HK-2 (cell line): Measurements from ENCODE around the gene SCN4A.
"Not testable (repeated sequence)": the region's sequence is repeated elsewhere in the genome, so short reads cannot be mapped to it uniquely, and the experiment has no call there.

ENCODE experiments used
- DNase-seq: peaks from one replicate; pipeline ENCODE4 v3.0.0-alpha.2; 2018; ENCODE audit not compliant: unreplicated experiment

The SCN4A gene

DNA sequence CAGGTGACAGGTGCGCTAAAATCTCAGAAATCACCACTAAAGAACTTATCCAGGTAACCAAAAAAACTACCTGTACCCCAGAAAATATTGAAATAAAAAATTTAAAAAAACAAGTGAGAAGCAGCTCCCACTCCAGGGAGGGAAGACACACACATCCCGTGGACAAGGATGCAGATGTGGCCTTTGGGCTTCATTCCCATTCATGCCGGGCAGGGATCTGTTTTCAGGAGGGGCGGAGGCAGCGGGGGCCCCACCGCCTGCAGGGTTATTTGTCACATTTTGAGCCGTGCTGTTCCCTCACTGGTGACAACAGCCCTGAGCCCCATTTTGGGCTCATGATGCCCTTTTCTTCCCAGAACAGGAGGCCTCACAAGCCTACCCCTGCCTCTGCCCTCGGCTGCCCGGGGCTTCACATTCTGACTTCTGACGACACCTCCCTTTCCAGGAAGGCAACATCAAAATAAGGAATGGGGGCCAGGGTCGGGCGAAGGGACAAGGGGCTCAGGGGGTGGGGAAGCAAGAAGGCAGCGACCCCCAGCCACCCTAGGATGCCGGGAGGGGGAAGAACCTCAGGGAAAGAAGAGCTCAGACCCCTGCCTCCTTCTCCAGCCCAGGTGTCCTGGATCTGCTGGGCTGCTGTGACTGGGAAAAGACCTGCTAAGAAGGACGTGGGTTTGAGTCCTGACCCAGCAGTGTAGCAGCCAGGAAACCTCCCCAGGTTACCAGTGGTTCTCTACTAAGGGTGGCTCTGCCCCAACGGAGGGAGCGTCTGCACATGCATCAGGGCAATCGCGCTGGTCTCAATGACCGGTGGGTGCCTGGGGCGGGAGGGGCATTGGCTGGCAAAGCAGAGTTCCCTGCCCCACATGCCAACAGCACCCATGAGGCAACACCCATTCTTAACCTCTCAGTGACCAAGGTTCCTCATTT is 38.3 kb downstream of the SCN4A start:
- DNase-seq: no peak

DNA sequence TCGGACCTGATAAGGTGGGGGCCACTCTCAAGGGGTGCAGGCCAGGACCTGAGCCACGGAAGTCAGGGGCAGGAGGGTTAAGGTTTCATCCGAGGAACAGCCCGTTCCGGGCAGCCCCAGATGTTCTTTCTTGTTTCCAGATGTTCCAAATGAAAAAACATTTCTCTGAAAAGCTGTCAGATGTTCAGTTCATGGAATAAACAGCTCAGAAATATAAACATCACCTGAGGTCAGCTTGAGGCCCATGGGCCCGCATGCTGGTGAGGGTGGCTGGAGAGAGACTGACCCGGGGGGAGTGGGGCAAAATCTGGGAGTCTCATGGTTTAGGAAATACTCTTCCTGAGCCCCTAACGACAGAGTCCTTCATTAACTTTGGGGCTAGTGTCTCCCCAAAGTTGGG is 39.1 kb downstream of the SCN4A start:
- no peak for DNase-seq

DNA sequence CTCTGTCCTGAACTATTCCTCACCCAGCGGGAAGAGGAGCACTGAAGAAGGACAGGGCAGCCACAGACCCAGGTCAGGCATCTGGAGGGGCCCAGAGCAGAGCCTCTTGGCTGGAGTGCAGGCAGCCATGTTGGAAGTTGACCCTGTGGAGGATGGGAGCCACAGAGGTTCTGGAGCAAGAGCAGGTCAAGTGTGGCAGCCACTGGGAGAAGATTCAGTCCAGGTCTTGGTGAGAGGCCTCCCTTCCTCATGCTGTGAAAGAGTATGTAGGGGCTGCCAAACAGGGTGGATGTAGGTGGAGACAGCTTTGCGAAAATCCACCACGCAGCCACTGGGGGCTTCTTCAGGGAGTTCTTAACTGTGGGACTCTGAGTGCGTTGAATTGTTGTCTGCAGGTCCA is 40.0 kb downstream of the SCN4A start:
- no peak for DNase-seq

- no peak for DNase-seq
Measured at GRCh38 chr17:63931981-63932561, 40.6 kb downstream of the SCN4A start, which contains the start of gene CD79B. Gene CD79B, minus strand, starts transcription at chr17:63932331. Its CDS starts 70 bp downstream, at chr17:63932261.

DNA sequence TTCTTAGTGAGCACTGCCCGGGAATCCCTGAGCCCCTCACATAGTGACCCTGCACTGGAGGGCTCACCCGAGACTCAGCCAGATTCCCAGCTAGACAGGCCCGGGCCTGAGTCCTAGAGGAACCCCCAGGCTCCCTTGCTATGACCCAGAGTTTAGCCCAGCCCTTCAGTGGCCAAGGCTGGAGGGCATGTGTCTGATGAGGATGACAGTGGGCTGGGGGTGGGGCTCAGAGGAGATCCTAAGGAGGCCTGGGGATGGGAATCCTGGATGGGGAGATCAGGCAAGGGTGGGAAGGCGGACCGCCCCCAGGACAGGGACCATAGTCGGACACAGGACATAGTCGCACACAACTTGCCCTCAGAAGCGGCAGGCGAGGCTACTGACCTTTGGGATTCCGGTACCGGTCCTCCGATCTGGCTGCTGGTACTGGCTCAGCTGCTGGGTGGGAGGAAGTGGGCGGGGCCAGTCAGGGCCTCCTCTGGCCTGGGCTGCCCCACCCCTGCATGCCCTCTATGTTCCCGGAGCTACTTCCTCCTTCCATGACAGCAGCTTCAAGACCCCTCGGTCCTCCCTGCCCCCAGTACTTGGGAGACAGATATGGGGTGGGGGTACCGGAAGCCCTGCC is 41.7 kb downstream of the SCN4A start:
- DNase-seq: no peak

DNA sequence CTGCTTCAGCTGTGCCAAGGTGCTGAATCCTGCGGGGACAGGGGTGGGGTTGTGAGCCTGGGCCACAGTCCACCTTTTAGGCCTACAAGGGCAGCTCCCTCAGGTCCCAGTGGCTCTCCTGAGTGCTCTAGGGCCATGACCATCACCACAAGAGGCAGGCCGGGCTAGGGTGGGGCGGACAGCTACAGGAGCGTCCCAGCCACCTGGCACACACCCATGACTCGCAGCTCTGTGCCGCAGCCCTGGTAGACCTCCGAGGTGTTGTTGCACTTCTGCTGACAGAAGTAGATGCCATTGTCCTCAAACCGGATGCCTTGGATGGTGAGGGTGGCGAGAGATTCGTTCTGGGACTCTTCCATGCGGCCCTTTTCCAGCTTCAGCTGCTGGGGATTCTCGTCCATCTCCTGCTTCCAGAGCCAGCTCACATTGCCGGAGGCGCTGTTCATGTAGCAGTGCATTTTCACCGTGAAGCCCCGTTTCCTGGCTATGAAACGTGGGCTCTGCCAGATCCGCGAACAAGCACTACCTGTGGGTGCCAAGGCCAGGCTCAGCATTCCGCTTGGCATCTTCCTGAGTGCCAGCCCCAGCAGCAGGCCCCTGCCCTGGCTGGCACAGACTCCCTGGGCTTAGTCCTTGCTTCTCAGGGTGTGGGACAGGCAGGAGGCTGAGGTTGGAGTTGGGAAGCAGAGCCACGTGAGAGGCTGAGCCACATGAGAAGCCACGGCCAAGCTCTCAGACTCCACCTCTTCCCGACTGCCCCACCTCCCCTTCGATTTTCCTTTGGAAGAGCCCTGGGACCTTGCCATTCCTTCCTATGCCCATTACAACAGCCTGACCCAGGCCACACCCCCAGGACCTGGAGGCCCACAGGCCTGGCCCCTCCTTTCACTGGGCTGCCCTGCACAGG is 42.6 kb downstream of the SCN4A start:
- DNase-seq: no peak

GRCh38 chr17:63928966-63929695 is 43.6 kb downstream of the SCN4A start:
- DNase-seq: no peak

GRCh38 chr17:63928172-63928666 is 44.5 kb downstream of the SCN4A start:
- DNase-seq: no peak

DNA sequence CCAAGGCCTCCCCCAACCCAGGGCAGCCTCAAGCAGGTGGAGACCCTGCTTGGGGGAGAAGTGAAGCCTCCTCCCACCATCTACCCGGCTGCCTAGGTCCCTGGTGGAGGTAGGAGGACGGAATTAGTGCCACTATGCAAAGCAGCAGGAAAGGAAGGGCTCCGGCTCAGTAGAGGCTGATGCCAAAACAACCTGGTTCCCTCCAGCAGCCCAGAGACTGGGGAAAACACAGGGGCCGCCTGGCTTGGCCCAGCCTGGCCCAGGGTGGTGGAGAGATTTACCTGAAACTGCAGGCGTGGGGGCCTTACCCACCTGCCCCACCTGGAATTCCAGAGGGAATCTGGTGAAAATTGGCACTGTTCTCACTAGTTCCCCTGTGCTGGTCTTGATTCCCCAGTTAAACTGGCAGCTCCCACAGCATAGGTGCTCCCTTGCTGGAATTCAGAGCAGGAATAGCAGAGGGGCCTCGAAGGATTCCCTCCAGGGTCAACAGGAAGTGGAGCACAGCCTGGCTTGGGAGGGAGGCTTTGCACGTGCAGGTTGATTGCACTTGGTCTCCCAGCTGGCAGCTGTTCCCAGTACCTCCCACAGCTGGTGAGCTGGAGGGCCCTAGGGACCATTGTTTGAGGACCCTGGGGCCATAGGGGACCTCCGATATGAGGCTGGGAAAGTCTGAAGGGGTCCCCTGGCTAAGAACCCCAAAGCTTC is 45.1 kb downstream of the SCN4A start:
- DNase-seq: no peak

- no peak for DNase-seq
Measured at GRCh38 chr17:63926164-63926563, 46.6 kb downstream of the SCN4A start.

DNA sequence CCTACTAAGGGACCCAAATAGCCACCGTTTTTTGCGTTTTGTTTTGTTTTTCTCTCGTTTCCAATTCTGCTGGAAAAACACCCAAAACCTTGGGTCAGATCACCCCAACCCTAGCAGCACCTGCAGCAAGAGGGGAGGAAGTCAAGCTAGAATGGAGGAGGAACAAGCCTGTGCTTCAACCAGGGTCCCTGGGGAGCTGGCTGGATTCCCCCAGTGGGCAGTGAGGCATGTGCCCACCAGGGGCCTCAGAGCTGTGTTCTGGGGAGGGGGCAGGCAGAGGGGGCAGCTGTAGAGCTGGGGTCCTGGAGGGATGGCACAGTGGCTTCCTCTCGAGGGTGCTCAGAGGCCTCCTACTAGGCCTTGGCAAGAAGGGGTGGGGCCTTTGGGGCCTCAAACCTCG is 47.1 kb downstream of the SCN4A start:
- no peak for DNase-seq

DNA sequence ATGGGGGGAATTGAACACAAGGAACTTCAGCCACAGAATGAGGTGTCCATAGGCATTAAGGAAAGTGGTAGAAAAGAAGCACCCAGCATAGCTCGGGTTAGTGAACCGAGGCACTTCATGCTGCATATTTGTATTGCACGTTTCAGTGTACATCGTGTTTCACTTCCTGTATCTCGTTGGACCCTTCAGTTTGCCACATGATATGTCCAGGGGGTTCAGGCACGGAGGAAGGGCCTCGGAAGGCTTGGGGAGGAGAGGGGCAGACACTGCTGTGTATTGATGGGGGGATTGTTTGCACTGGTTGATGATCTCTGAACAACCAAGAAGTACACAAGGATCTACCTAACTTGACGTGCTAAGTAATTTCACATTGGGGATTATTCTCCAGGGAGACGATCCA is 50.3 kb downstream of the SCN4A start:
- DNase-seq: not testable (repeated sequence)

GRCh38 chr17:63920779-63921178 is 51.9 kb downstream of the SCN4A start:
- not testable (repeated sequence) for DNase-seq

- not testable (repeated sequence) for DNase-seq
Measured at GRCh38 chr17:63920050-63920449, 52.7 kb downstream of the SCN4A start.

DNA sequence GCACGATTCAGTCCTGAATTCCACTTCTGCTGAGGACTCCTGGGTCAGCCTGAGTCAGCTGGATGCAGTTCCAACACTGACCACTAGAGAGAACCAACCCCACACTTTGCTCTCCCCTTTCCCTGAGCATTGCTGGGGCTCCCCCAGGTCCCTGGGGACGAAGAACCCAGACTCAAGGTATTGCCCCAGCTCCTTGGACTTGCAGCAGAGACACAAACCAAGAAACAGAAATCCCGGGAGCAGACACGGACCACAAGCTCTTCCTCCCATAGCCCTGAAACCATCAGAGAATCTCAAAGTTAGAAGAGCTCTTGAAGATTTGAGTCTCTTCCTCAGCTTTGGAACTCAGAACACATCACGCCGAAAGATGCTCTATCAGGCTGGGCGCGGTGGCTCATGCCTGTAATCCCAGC is 53.4 kb downstream of the SCN4A start:
- DNase-seq: peak; percentile 58

DNA sequence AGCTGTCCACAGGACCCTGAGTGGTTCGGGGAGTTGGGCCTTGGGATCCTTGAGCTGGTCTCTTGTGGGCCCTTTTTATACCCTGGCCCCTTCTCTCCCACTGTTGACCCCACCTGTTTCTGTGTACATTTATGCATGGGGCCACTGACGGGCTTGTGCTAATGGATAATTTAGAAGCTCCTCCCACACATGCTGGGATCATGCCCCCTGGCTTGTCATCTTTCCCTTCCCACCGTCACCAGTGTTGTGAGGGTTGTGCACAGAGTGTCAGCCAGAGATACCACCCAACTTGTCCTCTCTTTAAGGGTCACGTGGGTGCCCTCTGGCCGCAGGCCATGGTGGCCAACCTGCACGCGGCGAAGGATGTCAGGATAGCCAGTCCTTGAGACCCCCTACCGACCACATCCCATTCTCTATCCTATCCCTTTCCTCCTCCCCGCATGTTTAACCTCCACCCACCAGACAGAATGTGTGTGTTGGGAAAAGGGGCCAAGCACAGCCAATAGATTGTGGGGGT is 53.9 kb downstream of the SCN4A start, which contains the start of gene GH1:
TSS of gene GH1 (minus strand) at position 51 of the 517 bp plus-strand sequence. CDS start 63 bp downstream, outside the sequence.
- not testable (repeated sequence) for DNase-seq

DNA sequence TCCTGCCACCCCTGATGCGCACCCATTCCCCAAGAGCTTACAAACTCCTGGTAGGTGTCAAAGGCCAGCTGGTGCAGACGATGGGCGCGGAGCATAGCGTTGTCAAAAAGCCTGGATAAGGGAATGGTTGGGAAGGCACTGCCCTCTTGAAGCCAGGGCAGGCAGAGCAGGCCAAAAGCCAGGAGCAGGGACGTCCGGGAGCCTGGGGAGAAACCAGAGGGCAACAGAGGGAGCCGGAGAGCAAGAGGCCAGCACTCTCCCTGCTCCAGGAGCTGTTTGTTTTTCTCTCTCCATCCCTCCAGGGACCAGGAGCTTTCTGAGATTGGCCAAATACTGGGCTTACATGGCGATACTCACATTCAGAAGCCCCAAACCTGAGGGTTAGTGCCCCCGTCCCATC is 54.4 kb downstream of the SCN4A start:
- no peak for DNase-seq

- no peak for DNase-seq
Measured at GRCh38 chr17:63917646-63918045, 55.1 kb downstream of the SCN4A start.

DNA sequence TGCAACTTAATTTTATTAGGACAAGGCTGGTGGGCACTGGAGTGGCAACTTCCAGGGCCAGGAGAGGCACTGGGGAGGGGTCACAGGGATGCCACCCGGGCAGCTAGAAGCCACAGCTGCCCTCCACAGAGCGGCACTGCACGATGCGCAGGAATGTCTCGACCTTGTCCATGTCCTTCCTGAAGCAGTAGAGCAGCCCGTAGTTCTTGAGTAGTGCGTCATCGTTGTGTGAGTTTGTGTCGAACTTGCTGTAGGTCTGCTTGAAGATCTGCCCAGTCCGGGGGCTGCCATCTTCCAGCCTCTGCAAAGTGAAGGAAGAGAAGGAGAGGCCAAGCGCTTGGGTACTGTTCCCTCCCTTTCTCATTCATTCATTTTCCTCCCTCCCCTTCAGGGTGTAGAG is 55.5 kb downstream of the SCN4A start:
- not testable (repeated sequence) for DNase-seq
